DND-41 (cell line): ENCODE measurements around the gene BAIAP2L1.

ENCODE experiments used
- ATAC-seq: fragments of 200-7000 bp; cut with Tn5 transposase; 3 replicates; pipeline ENCODE4 v1.9.1; 2021; ENCODE audit warnings: low read depth; ENCODE audit not compliant: insufficient read depth
- DNase-seq: peaks from one replicate; pipeline ENCODE4 v3.0.0-alpha.2; 2020
- H2AFZ ChIP-seq: 2 replicates; pipeline ENCODE4 v1.6.0; 2012; ENCODE audit warnings: low read depth, low read length
- H3K27ac ChIP-seq: 2 replicates; pipeline ENCODE4 v1.5.1; 2012; ENCODE audit warnings: low read length, inconsistent platforms
- H3K27me3 ChIP-seq: fragments of 200-600 bp; sonication (generic); 2 replicates; pipeline ENCODE4 v1.6.0; 2012; ENCODE audit warnings: low read length, mild to moderate bottlenecking, inconsistent platforms; ENCODE audit not compliant: insufficient read depth, poor library complexity
- H3K36me3 ChIP-seq: 2 replicates; pipeline ENCODE4 v1.5.1; 2012; ENCODE audit warnings: low read length, inconsistent platforms; ENCODE audit not compliant: insufficient read depth
- H3K4me1 ChIP-seq: 2 replicates; pipeline ENCODE4 v1.5.1; 2012; ENCODE audit warnings: mild to moderate bottlenecking, low read length; ENCODE audit not compliant: insufficient read depth
- H3K4me2 ChIP-seq: 2 replicates; pipeline ENCODE4 v1.6.0; 2012; ENCODE audit warnings: mild to moderate bottlenecking, moderate library complexity, low read length, inconsistent platforms; ENCODE audit not compliant: insufficient read depth
- H3K4me3 ChIP-seq, 2 experiments: fragments of 200-600 bp in 1 of 2; shearing (Covaris generic) in 1 of 2; 2 replicates each; pipeline ENCODE4 v1.5.1; 2012 to 2016; ENCODE audit warnings: inconsistent platforms in 2 of 2, low read length in 2 of 2, mild to moderate bottlenecking in 2 of 2, low read depth in 1 of 2, moderate library complexity in 1 of 2
- H3K79me2 ChIP-seq: 2 replicates; pipeline ENCODE4 v1.6.0; 2012; ENCODE audit warnings: low read length, inconsistent platforms; ENCODE audit not compliant: insufficient read depth
- H3K9ac ChIP-seq: 2 replicates; pipeline ENCODE4 v1.6.0; 2012; ENCODE audit warnings: low read depth, mild to moderate bottlenecking, inconsistent platforms, low read length, moderate library complexity
- H3K9me3 ChIP-seq: 2 replicates; pipeline ENCODE4 v1.5.1; 2012; ENCODE audit warnings: low read length, moderate library complexity, mild to moderate bottlenecking, inconsistent platforms; ENCODE audit not compliant: insufficient read depth, severe bottlenecking
- H4K20me1 ChIP-seq: 2 replicates; pipeline ENCODE4 v1.6.0; 2012; ENCODE audit warnings: low read length; ENCODE audit not compliant: insufficient read depth
- CTCF ChIP-seq: IDR thresholded peaks from 2 replicates; pipeline ENCODE4 v1.5.1; 2012; ENCODE audit warnings: borderline replicate concordance, low read length, moderate library complexity, mild to moderate bottlenecking; ENCODE audit not compliant: poor library complexity, severe bottlenecking; ENCODE audit errors: extremely low read depth
- EZH2 ChIP-seq: IDR thresholded peaks from 3 replicates; pipeline ENCODE4 v1.6.1; 2012; ENCODE audit warnings: borderline replicate concordance, low read depth, mild to moderate bottlenecking, moderate library complexity, low read length, inconsistent platforms; ENCODE audit not compliant: severe bottlenecking

The BAIAP2L1 gene

DNA sequence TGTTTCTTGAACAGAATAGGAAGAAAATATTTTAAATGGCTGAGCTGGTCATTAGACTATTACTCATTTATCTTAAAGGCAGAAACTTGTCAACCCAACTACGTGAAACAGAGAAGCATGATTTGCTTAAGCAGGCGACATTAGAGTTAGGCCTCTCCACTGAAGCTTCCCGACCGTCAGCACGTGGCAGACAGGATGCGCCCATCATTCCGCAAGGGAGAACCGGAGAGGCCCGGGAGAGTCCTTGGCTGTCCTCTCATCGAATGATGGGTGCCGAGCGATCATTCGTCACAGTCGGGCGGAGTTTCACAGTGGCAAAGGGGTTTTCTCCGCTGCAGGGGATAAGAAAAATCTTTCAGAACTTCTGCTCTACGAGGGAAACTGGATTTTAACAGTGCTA is 107.6 kb downstream of the BAIAP2L1 start:
- Histone ChIP-seq H3K4me2 (no peak overlapping the region), H3K9me3 (no peaks in the 10 kb centered on the region), H3K27ac (no peak overlapping the region), H3K9ac (no peak overlapping the region), H3K4me1 (no peaks in the 10 kb centered on the region), H3K4me3 (no peak overlapping the region), H3K36me3 (peaks cover 38% of the 10 kb centered on the region), H4K20me1 (peaks cover 54% of the 10 kb centered on the region), H3K79me2 (peaks cover 21% of the 10 kb centered on the region), H2AFZ (no peak overlapping the region), H3K27me3 (no peaks in the 10 kb centered on the region)
- no peak for TF ChIP-seq CTCF
- no peak for TF ChIP-seq EZH2
- no peak for ATAC-seq
- no peak for DNase-seq

- H3K27me3 ChIP-seq, result no peaks in the 10 kb centered on the region
- H4K20me1 ChIP-seq, result peaks cover 65% of the 10 kb centered on the region
- no peak overlapping the region for H3K9ac ChIP-seq
- TF ChIP-seq EZH2 (no peak), CTCF (peak; percentile 30)
- no peaks in the 10 kb centered on the region for H3K9me3 ChIP-seq
- peaks cover 47% of the 10 kb centered on the region for H3K36me3 ChIP-seq
- H2AFZ ChIP-seq, result no peak overlapping the region
- H3K4me2 ChIP-seq, result no peak overlapping the region
- no peak for ATAC-seq
- H3K4me3 ChIP-seq, result no peak overlapping the region
- DNase-seq, result no peak
- peaks cover 36% of the 10 kb centered on the region for H3K79me2 ChIP-seq
- H3K27ac ChIP-seq, result no peak overlapping the region
- no peaks in the 10 kb centered on the region for H3K4me1 ChIP-seq
Observed at GRCh38 chr7:98291717-98292116, 109.2 kb downstream of the BAIAP2L1 start.

GRCh38 chr7:98289333-98289875 is 111.5 kb downstream of the BAIAP2L1 start:
- TF ChIP-seq EZH2 (no peak), CTCF (no peak)
- no peak overlapping the region for H3K4me2 ChIP-seq
- no peak overlapping the region for H2AFZ ChIP-seq
- no peaks in the 10 kb centered on the region for H3K27me3 ChIP-seq
- no peak overlapping the region for H3K27ac ChIP-seq
- no peaks in the 10 kb centered on the region for H3K9me3 ChIP-seq
- ATAC-seq (no peak), DNase-seq (no peak)
- no peak overlapping the region for H3K9ac ChIP-seq
- peaks cover 83% of the 10 kb centered on the region for H4K20me1 ChIP-seq
- no peak overlapping the region for H3K4me3 ChIP-seq
- H3K4me1 ChIP-seq, result peaks cover 12% of the 10 kb centered on the region
- peaks cover 59% of the 10 kb centered on the region for H3K79me2 ChIP-seq
- H3K36me3 ChIP-seq, result peaks cover 69% of the 10 kb centered on the region

- H4K20me1 ChIP-seq, result peaks cover 82% of the 10 kb centered on the region
- no peaks in the 10 kb centered on the region for H3K27me3 ChIP-seq
- TF ChIP-seq CTCF, result no peak
- TF ChIP-seq EZH2, result no peak
- no peak overlapping the region for H3K9ac ChIP-seq
- H2AFZ ChIP-seq, result no peak overlapping the region
- DNase-seq (no peak), ATAC-seq (no peak)
- H3K9me3 ChIP-seq, result no peaks in the 10 kb centered on the region
- peaks cover 71% of the 10 kb centered on the region for H3K36me3 ChIP-seq
- H3K4me3 ChIP-seq, result no peak overlapping the region
- H3K4me1 ChIP-seq, result peaks cover 24% of the 10 kb centered on the region
- no peak overlapping the region for H3K4me2 ChIP-seq
- H3K79me2 ChIP-seq, result peaks cover 71% of the 10 kb centered on the region
- no peak overlapping the region for H3K27ac ChIP-seq
Observed at GRCh38 chr7:98288064-98288823, 112.6 kb downstream of the BAIAP2L1 start.
